ENCODE measurements around the gene DAPL1.

GRCh38 chr2:158823486-158824237 is 28.5 kb downstream of the DAPL1 start:
- TF ChIP-seq CTCF (conservative IDR thresholded peaks at IDR 0.05; ENCODE audit: low read length) (no peak), EZH2phosphoT487 (IDR thresholded peaks at IDR 0.05; ENCODE audit: borderline replicate concordance, low read depth, low read length) (no peak)
